Endothelial cell of umbilical vein (primary cell): Measurements from ENCODE around the gene RAB28. TPM values are rescaled to one million over a fixed set of nuclear protein-coding genes. Genes with fewer than 3 reads are reported as not detected.
"Not testable (repeated sequence)": the region's sequence is repeated elsewhere in the genome, so short reads cannot be mapped to it uniquely, and the experiment has no call there.

ENCODE experiments used
- BruUV-seq: library from RNA; stranded (reverse); fragments of 400-500 nt; replicated peaks from 2 replicates; lab custom pipeline; 2021; lab: Mats Ljungman, UMichigan
- CTCF ChIA-PET: fragments of 300-600, 350-600 bp; sonication (Branson Sonifier 250); formaldehyde crosslinking; loops from one replicate; lab custom pipeline; 2021; ENCODE audit warnings: antibody characterized with exemption, inconsistent platforms; lab: Charles Lee
- POLR2A ChIA-PET: fragments of 300-600, 350-600 bp; sonication (Branson Sonifier 250); formaldehyde crosslinking; loops from one replicate; lab custom pipeline; 2021; ENCODE audit warnings: antibody characterized with exemption, inconsistent platforms; lab: Charles Lee
- DNase-seq: peaks from one replicate; pipeline ENCODE4 v3.0.0-alpha.2; 2011; ENCODE audit warnings: low read depth, low spot score
- FAIRE-seq: peaks from 2 replicates; lab custom pipeline; 2011; peaks lifted over from hg19 to GRCh38; lab: Jason Lieb, UNC
- H2AFZ ChIP-seq: 2 replicates; pipeline ENCODE4 v1.6.0; 2012; ENCODE audit warnings: low read depth, low read length, control low read depth, inconsistent platforms
- H3K27ac ChIP-seq: 2 replicates; pipeline ENCODE4 v1.5.1; 2011; ENCODE audit warnings: low read depth, mild to moderate bottlenecking, control low read depth, low read length, moderate library complexity; ENCODE audit not compliant: insufficient read depth
- H3K27me3 ChIP-seq, 2 experiments: 2 replicates each; pipeline versions ENCODE4 v1.6.0 to v1.6.1; 2011; ENCODE audit warnings: low read length in 2 of 2, mixed read lengths in 1 of 2; ENCODE audit not compliant: control insufficient read depth in 2 of 2, insufficient read depth in 2 of 2
- H3K36me3 ChIP-seq, 2 experiments: 2 replicates in 1 of 2; 3 replicates in 1 of 2; pipeline ENCODE4 v1.5.1; 2011; ENCODE audit warnings: low read length in 2 of 2, mild to moderate bottlenecking in 1 of 2, moderate library complexity in 1 of 2; ENCODE audit not compliant: control insufficient read depth in 2 of 2, insufficient read depth in 2 of 2; ENCODE audit errors: extremely low read depth in 1 of 2
- H3K4me1 ChIP-seq: 3 replicates; pipeline ENCODE4 v1.5.1; 2011; ENCODE audit warnings: mild to moderate bottlenecking, low read length; ENCODE audit not compliant: control insufficient read depth, insufficient read depth; ENCODE audit errors: extremely low read depth
- H3K4me2 ChIP-seq: 2 replicates; pipeline ENCODE4 v1.6.1; 2011; ENCODE audit warnings: low read length, control low read depth, mixed read lengths; ENCODE audit not compliant: insufficient read depth
- H3K4me3 ChIP-seq, 3 experiments: fragments of 200-600 bp in 1 of 3; sonication (generic), shearing (Covaris generic) in 1 of 3; replicated peaks in 1 of 3; 2 replicates each; pipeline ENCODE4 v1.5.1; 2011 to 2016; ENCODE audit warnings: control low read depth in 3 of 3, low read length in 3 of 3, mild to moderate bottlenecking in 2 of 3, inconsistent platforms in 1 of 3, low read depth in 1 of 3, moderate library complexity in 1 of 3; ENCODE audit not compliant: insufficient read depth in 1 of 3
- H3K79me2 ChIP-seq: 2 replicates; pipeline ENCODE4 v1.6.0; 2012; ENCODE audit warnings: low read length, inconsistent platforms; ENCODE audit not compliant: control insufficient read depth, insufficient read depth
- H3K9ac ChIP-seq: replicated peaks from 2 replicates; pipeline ENCODE3; 2011; ENCODE audit warnings: low read length, control low read depth; ENCODE audit not compliant: insufficient read depth; ENCODE audit errors: extremely low read depth
- H3K9me1 ChIP-seq: replicated peaks from 3 replicates; pipeline ENCODE4 v1.6.0; 2011; ENCODE audit warnings: mild to moderate bottlenecking, low read length; ENCODE audit not compliant: control insufficient read depth, insufficient read depth; ENCODE audit errors: extremely low read depth
- H3K9me3 ChIP-seq: replicated peaks from 2 replicates; pipeline ENCODE4 v1.5.1; 2012; ENCODE audit warnings: low read length, inconsistent platforms; ENCODE audit not compliant: control insufficient read depth, insufficient read depth
- H4K20me1 ChIP-seq: replicated peaks from 2 replicates; pipeline ENCODE3; 2011; ENCODE audit warnings: mild to moderate bottlenecking, low read length; ENCODE audit not compliant: control insufficient read depth, insufficient read depth; ENCODE audit errors: extremely low read depth
- CTCF ChIP-seq, 2 donors: IDR thresholded peaks; 1 replicate in 1 of 2; 2 replicates in 1 of 2; pipeline ENCODE4 v1.5.1; 2011; ENCODE audit warnings: low read length in 2 of 2, mild to moderate bottlenecking in 2 of 2, moderate library complexity in 2 of 2, control low read depth in 1 of 2, inconsistent platforms in 1 of 2, low read depth in 1 of 2; ENCODE audit not compliant: insufficient read depth in 1 of 2; ENCODE audit errors: extremely low read depth in 1 of 2
- EZH2 ChIP-seq: IDR thresholded peaks from 2 replicates; pipeline ENCODE4 v1.6.1; 2012; ENCODE audit warnings: borderline replicate concordance, low read depth, mild to moderate bottlenecking, moderate library complexity, low read length, inconsistent platforms; ENCODE audit not compliant: severe bottlenecking
- FOS ChIP-seq: IDR thresholded peaks from 2 replicates; pipeline ENCODE4 v1.6.1; 2011; ENCODE audit warnings: mild to moderate bottlenecking, low read length, moderate library complexity, borderline replicate concordance; ENCODE audit not compliant: insufficient read depth
- GATA2 ChIP-seq: IDR thresholded peaks from 2 replicates; pipeline ENCODE4 v1.7.0; 2011; ENCODE audit warnings: low read depth, mild to moderate bottlenecking, moderate library complexity, mixed read lengths, low read length; ENCODE audit not compliant: insufficient read length, insufficient read depth
- JUN ChIP-seq: IDR thresholded peaks from 2 replicates; pipeline ENCODE4 v1.6.1; 2011; ENCODE audit warnings: borderline replicate concordance, low read depth; ENCODE audit not compliant: insufficient read length, insufficient read depth
- MAX ChIP-seq: IDR thresholded peaks from 2 replicates; pipeline ENCODE4 v1.6.1; 2011; ENCODE audit not compliant: insufficient read depth, insufficient read length
- MYC ChIP-seq: IDR thresholded peaks from one replicate; pipeline ENCODE4 v1.6.1; 2011; ENCODE audit warnings: mild to moderate bottlenecking, low read depth, low read length
- POLR2A ChIP-seq: IDR thresholded peaks from 2 replicates; pipeline ENCODE4 v1.6.1; 2012; ENCODE audit warnings: low read depth, mild to moderate bottlenecking, control low read depth, low read length
- POLR2AphosphoS5 ChIP-seq: IDR thresholded peaks from 2 replicates; pipeline ENCODE4 v1.6.1; 2012; ENCODE audit warnings: low read depth, mild to moderate bottlenecking, control low read depth, low read length, moderate library complexity; ENCODE audit not compliant: insufficient read depth
- dilution Hi-C: fragments of 300-500 bp; cut with MboI; formaldehyde crosslinking; loops from one replicate; pipeline ENCODE4 v1.15.0; 2019; ENCODE audit warnings: low sequenced_read_pairs; ENCODE audit not compliant: extremely low pct_ligation_motif_present
- intact Hi-C: fragments of 100-400 bp; cut with micrococcal nuclease; formaldehyde crosslinking; loops from one replicate; pipeline ENCODE4 v1.10.0; 2022
- polyA plus RNA-seq, 4 experiments: library from polyadenylated mRNA; depleted of rRNA in 3 of 4; stranded (reverse) in 3 of 4; unstranded in 1 of 4; fragments of >200 nt; gene quantifications; 2 replicates each; pipeline versions ENCODE4 v1.2.1 to v1.2.3, GENCODE V29; 2011 to 2012; ENCODE audit warnings: missing spikeins in 1 of 4
- total RNA-seq: library from RNA; stranded (reverse); gene quantifications from 2 replicates; pipeline ENCODE4 v1.2.3, GENCODE V29; 2021

RAB28 gene
- total and polyA plus RNA-seq, 2 donors (not counting 3 experiments of a cell fraction or from before 2014, with no cell fraction given): 13.0 to 13.2 TPM

DNA sequence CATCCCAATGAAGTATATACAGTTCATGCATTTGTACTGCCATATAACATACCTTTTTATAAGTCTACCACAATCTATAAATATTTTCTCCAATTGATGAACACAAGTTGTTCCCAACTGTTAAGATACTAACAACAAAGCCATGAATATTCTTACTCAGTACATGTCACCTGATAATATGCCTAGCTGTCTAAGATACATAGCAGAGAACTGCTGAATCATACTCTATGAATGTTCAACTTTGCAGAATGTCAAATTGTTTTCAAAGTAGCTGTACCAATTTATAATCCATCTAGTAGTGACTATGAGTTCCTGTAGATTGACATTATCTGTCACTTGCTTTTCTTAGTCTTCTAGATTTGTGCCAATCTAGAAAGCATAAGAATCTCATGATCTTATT lies 84.9 kb downstream of the RAB28 start:
- dilution Hi-C loops: no loop called here
- H3K4me1 ChIP-seq: no peaks in the 10 kb centered on the region
- TF ChIP-seq JUN (no peak), POLR2AphosphoS5 (no peak)
- FAIRE-seq (no peak), DNase-seq (no peak)
- intact Hi-C loops: no loop called here
- H3K4me3 ChIP-seq: no peak overlapping the region
- no peak overlapping the region for H3K27ac ChIP-seq
- H3K9me3 ChIP-seq: no peaks in the 10 kb centered on the region
- no peaks in the 10 kb centered on the region for H3K36me3 ChIP-seq
- H3K4me2 ChIP-seq: no peak overlapping the region
- H3K9me1 ChIP-seq: no peaks in the 10 kb centered on the region
- no peaks in the 10 kb centered on the region for H3K27me3 ChIP-seq
- no TSS peak for BruUV-seq
- no peak overlapping the region for H3K9ac ChIP-seq
- POLR2A ChIA-PET: no interaction called here
- H2AFZ ChIP-seq: no peak overlapping the region
- no peaks in the 10 kb centered on the region for H3K79me2 ChIP-seq
- CTCF ChIA-PET: interaction anchor here (0.6 kb wide), 1 partner anchor 32 kb away, joined by 3 read pairs; no protein-coding TSS in a partner anchor
- H4K20me1 ChIP-seq: no peaks in the 10 kb centered on the region

- DNase-seq (no peak), FAIRE-seq (no peak)
- Histone ChIP-seq H3K27me3 (no peaks in the 10 kb centered on the region), H3K4me3 (no peak overlapping the region), H3K4me1 (no peaks in the 10 kb centered on the region), H3K9me1 (no peaks in the 10 kb centered on the region), H3K4me2 (no peak overlapping the region), H3K27ac (no peak overlapping the region), H3K9ac (no peak overlapping the region), H4K20me1 (no peaks in the 10 kb centered on the region), H3K79me2 (no peaks in the 10 kb centered on the region), H3K9me3 (no peaks in the 10 kb centered on the region), H3K36me3 (no peaks in the 10 kb centered on the region), H2AFZ (no peak overlapping the region)
- TF ChIP-seq MAX (no peak), POLR2AphosphoS5 (no peak), EZH2 (no peak), FOS (no peak), CTCF (IDR thresholded peaks at IDR 0.05; ENCODE audit: extremely low read depth in 1 of 2, insufficient read depth in 1 of 2, low read depth in 1 of 2, low read length in 2 of 2) (no peak), POLR2A (no peak), JUN (no peak), GATA2 (no peak), MYC (no peak)
- dilution Hi-C loops (no loop called here), intact Hi-C loops (no loop called here)
- ChIA-PET POLR2A (no interaction called here), CTCF (no interaction called here)
- BruUV-seq: no TSS peak
Observed at GRCh38 chr4:13396161-13396560, 88.0 kb downstream of the RAB28 start.

GRCh38 chr4:13389901-13390300 lies 94.2 kb downstream of the RAB28 start:
- dilution Hi-C loops, H3K9me1 ChIP-seq, H3K4me3 ChIP-seq, FAIRE-seq, BruUV-seq, intact Hi-C loops, H3K79me2 ChIP-seq, H3K4me2 ChIP-seq, H3K27ac ChIP-seq, H3K9me3 ChIP-seq, H3K4me1 ChIP-seq, H4K20me1 ChIP-seq, H3K36me3 ChIP-seq, DNase-seq, H2AFZ ChIP-seq, H3K27me3 ChIP-seq, H3K9ac ChIP-seq, CTCF ChIA-PET, POLR2A ChIA-PET: not testable (repeated sequence)
